A549 (cell line): Measurements from ENCODE around the gene CACNA1C. TPM values are rescaled to one million over a fixed set of nuclear protein-coding genes. Genes with fewer than 3 reads are reported as not detected.

Experiments used
- ATAC-seq, 2 experiments: fragments of 200-7000 bp in 1 of 2; fragments of >200 bp in 1 of 2; cut with Nextera tagmentation in 1 of 2; cut with Tn5 transposase in 1 of 2; 3 replicates each; pipeline versions ENCODE4 v1.8.0 to v1.9.1; 2018 to 2020; ENCODE audit warnings: mild to moderate bottlenecking in 1 of 2, moderate library complexity in 1 of 2
- CTCF ChIA-PET: fragments of 300-600 bp; sonication (Branson Sonifier 250); formaldehyde crosslinking; extraction: SDS; loops from one replicate; lab custom pipeline; 2021; ENCODE audit warnings: antibody characterized with exemption, inconsistent platforms; lab: Yijun Ruan, JAX
- POLR2A ChIA-PET: fragments of 350-600 bp; formaldehyde crosslinking; extraction: SDS; loops from one replicate; lab custom pipeline; 2021; ENCODE audit warnings: antibody characterized with exemption, inconsistent platforms; lab: Yijun Ruan, JAX
- DNase-seq, 2 experiments: peaks; one replicate each; pipeline versions ENCODE4 v3.0.0 to v3.0.0-alpha.2; 2011 to 2016; ENCODE audit warnings: low read depth in 1 of 2, low spot score in 1 of 2
- FAIRE-seq: peaks from 2 replicates; lab custom pipeline; 2011; peaks lifted over from hg19 to GRCh38; lab: Jason Lieb, UNC
- H3K27ac ChIP-seq, 2 experiments: fragments of >200 bp; sonication (Bioruptor Twin); formaldehyde crosslinking; 3 replicates each; pipeline ENCODE4 v1.5.1; 2016 to 2017
- H3K4me1 ChIP-seq: fragments of >200 bp; sonication (Bioruptor Twin); formaldehyde crosslinking; 3 replicates; pipeline ENCODE4 v1.6.1; 2016
- H3K4me2 ChIP-seq: fragments of >200 bp; sonication (Bioruptor Twin); formaldehyde crosslinking; 3 replicates; pipeline ENCODE4 v1.6.1; 2016
- H3K4me3 ChIP-seq: fragments of >200 bp; sonication (Bioruptor Twin); formaldehyde crosslinking; 3 replicates; pipeline ENCODE4 v1.5.1; 2016
- H3K9me3 ChIP-seq: fragments of >200 bp; sonication (Bioruptor Twin); formaldehyde crosslinking; 3 replicates; pipeline ENCODE4 v1.6.1; 2016
- BCL3 ChIP-seq: fragments of >200 bp; sonication (Bioruptor Twin); formaldehyde crosslinking; IDR thresholded peaks from 3 replicates; pipeline ENCODE4 v1.6.1; 2016
- BHLHE40 ChIP-seq: IDR thresholded peaks from 2 replicates; pipeline ENCODE4 v1.6.1; 2012; ENCODE audit warnings: low read depth, low read length, inconsistent platforms
- CBX2 ChIP-seq: fragments of 200-600 bp; sonication (generic); IDR thresholded peaks from 2 replicates; pipeline ENCODE4 v1.6.1; 2016; ENCODE audit warnings: low read depth, mild to moderate bottlenecking, borderline replicate concordance
- CEBPB ChIP-seq, 2 experiments: fragments of >200 bp in 1 of 2; sonication (Bioruptor Twin) in 1 of 2; formaldehyde crosslinking in 1 of 2; IDR thresholded peaks; 2 replicates each; pipeline ENCODE4 v1.6.1; 2012 to 2016
- E2F6 ChIP-seq: IDR thresholded peaks from 2 replicates; pipeline ENCODE4 v1.6.1; 2012; ENCODE audit warnings: low read depth, borderline replicate concordance
- FOSB ChIP-seq: fragments of 250-450 bp; sonication (Bioruptor Pico); IDR thresholded peaks from 2 replicates; pipeline ENCODE4 v1.5.0; 2020; ENCODE audit warnings: mild to moderate bottlenecking, moderate library complexity
- GATA3 ChIP-seq: IDR thresholded peaks from 2 replicates; pipeline ENCODE4 v1.6.1; 2012; ENCODE audit warnings: borderline replicate concordance
- HOXB13 ChIP-seq: fragments of 250-450 bp; sonication (Bioruptor Pico); IDR thresholded peaks from 2 replicates; pipeline ENCODE4 v1.5.0; 2020; ENCODE audit warnings: low read depth, mild to moderate bottlenecking, moderate library complexity
- HOXB5 ChIP-seq: fragments of 250-450 bp; sonication (Bioruptor Pico); IDR thresholded peaks from 2 replicates; pipeline ENCODE4 v1.5.0; 2020; ENCODE audit warnings: mild to moderate bottlenecking, moderate library complexity
- MAFK ChIP-seq: fragments of 450-650 bp; IDR thresholded peaks from 2 replicates; pipeline ENCODE4 v1.6.1; 2014; ENCODE audit not compliant: partially characterized antibody
- NFE2L2 ChIP-seq: fragments of 150-350 bp; conservative IDR thresholded peaks from 2 replicates; pipeline ENCODE4 v1.6.1; 2014; ENCODE audit warnings: low read length
- NR3C1 ChIP-seq: fragments of >200 bp; sonication (Bioruptor Twin); formaldehyde crosslinking; IDR thresholded peaks from 3 replicates; pipeline ENCODE4 v1.6.1; 2017
- SREBF2 ChIP-seq: fragments of 450-650 bp; IDR thresholded peaks from 2 replicates; pipeline ENCODE4 v1.6.1; 2014; ENCODE audit warnings: mild to moderate bottlenecking, moderate library complexity
- TFCP2L1 ChIP-seq: fragments of 250-450 bp; sonication (Bioruptor Pico); IDR thresholded peaks from 2 replicates; pipeline ENCODE4 v1.5.0; 2021; ENCODE audit warnings: mild to moderate bottlenecking
- USF2 ChIP-seq: fragments of 450-650 bp; IDR thresholded peaks from 2 replicates; pipeline ENCODE4 v1.6.1; 2014; ENCODE audit warnings: antibody characterized with exemption
- WGBS: methylation state at CpG from one replicate; pipeline ENCODE4 v1.1.6; 2017; ENCODE audit errors: missing lambda C conversion rate; 5-methylcytosine and 5-hydroxymethylcytosine counted together
- polyA plus RNA-seq, 4 experiments: library from polyadenylated mRNA; depleted of rRNA in 3 of 4; stranded (reverse); fragments of >200 nt; fragmentation: RNase III in 1 of 4; extraction: RNeasy Plus Mini Kit Qiagen cat#74134 plus additional on column Dnase treatment in 1 of 4; gene quantifications; 2 replicates in 3 of 4; 3 replicates in 1 of 4; pipeline ENCODE4 v1.2.3, GENCODE V29; 2011 to 2017
- TF ChIP-seq, protein P1 (sequence below): fragments of >200 bp; sonication (Bioruptor Twin); formaldehyde crosslinking; IDR thresholded peaks from 3 replicates; pipeline ENCODE4 v1.5.1; 2016
- TF ChIP-seq, protein P2 (sequence below): fragments of 150-350 bp; IDR thresholded peaks from 2 replicates; pipeline ENCODE4 v1.6.1; 2014; ENCODE audit warnings: low read depth, mild to moderate bottlenecking, low read length
- TF ChIP-seq, protein P3 (sequence below): fragments of 200-600 bp; sonication (generic); IDR thresholded peaks from 2 replicates; pipeline ENCODE4 v1.6.1; 2016; ENCODE audit warnings: antibody characterized with exemption, mild to moderate bottlenecking, moderate library complexity

Gene CACNA1C
- polyA plus RNA-seq, 2 of the 4 experiments (the other 2 are of a cell fraction), result not detected

DNA sequence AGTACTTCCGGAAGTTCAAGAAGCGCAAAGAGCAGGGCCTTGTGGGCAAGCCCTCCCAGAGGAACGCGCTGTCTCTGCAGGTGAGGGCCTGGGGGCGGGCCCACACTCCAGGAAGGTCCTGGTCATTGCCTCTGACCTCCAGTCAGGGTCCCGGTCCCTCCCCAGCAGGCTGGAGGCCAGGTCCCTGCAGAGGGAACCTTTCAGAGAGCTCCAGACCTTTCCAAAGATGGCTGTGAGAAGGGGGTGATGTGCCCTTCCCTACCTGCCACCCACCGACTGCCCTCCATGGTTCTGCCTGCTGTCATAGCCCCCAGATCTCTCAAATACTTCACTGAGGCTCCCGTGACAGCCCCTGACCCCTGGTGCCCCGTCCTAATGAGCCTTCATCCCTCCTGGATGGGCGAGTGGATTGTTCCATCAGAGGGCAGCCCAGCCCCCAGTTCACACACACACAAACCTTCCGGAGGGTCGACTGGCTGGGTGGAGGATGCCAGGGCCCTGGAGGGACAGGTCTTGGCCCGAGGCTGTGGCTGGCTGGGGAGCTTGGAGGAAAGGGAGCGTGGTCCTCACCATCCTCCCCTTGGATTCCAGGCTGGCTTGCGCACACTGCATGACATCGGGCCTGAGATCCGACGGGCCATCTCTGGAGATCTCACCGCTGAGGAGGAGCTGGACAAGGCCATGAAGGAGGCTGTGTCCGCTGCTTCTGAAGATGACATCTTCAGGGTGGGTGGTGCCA is 624.5 kb downstream of the CACNA1C start (continued):
- TF ChIP-seq, protein P1, sequence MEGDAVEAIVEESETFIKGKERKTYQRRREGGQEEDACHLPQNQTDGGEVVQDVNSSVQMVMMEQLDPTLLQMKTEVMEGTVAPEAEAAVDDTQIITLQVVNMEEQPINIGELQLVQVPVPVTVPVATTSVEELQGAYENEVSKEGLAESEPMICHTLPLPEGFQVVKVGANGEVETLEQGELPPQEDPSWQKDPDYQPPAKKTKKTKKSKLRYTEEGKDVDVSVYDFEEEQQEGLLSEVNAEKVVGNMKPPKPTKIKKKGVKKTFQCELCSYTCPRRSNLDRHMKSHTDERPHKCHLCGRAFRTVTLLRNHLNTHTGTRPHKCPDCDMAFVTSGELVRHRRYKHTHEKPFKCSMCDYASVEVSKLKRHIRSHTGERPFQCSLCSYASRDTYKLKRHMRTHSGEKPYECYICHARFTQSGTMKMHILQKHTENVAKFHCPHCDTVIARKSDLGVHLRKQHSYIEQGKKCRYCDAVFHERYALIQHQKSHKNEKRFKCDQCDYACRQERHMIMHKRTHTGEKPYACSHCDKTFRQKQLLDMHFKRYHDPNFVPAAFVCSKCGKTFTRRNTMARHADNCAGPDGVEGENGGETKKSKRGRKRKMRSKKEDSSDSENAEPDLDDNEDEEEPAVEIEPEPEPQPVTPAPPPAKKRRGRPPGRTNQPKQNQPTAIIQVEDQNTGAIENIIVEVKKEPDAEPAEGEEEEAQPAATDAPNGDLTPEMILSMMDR, result no peak
- TF ChIP-seq USF2 (no peak), HOXB5 (no peak), HOXB13 (no peak), CEBPB (IDR thresholded peaks at IDR 0.05) (no peak)
- TF ChIP-seq, protein P2, sequence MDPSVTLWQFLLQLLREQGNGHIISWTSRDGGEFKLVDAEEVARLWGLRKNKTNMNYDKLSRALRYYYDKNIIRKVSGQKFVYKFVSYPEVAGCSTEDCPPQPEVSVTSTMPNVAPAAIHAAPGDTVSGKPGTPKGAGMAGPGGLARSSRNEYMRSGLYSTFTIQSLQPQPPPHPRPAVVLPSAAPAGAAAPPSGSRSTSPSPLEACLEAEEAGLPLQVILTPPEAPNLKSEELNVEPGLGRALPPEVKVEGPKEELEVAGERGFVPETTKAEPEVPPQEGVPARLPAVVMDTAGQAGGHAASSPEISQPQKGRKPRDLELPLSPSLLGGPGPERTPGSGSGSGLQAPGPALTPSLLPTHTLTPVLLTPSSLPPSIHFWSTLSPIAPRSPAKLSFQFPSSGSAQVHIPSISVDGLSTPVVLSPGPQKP, result no peak

GRCh38 chr12:2678426-2678825 is 625.6 kb downstream of the CACNA1C start:
- ChIA-PET POLR2A (no interaction called here), CTCF (interaction anchor here (0.7 to 2.7 kb wide), 5 partner anchors 12 to 106 kb away, joined by 3 to 10 read pairs (median 6); no protein-coding TSS in a partner anchor)

GRCh38 chr12:2679068-2679815 is 626.5 kb downstream of the CACNA1C start:
- Histone ChIP-seq H3K4me1 (no peaks in the 10 kb centered on the region), H3K4me2 (no peak overlapping the region), H3K9me3 (no peaks in the 10 kb centered on the region), H3K4me3 (no peak overlapping the region), H3K27ac (no peak overlapping the region)
- ChIA-PET POLR2A (no interaction called here), CTCF (interaction anchor here (0.8 to 2.7 kb wide), 5 partner anchors 26 to 105 kb away, joined by 3 to 10 read pairs (median 6); no protein-coding TSS in a partner anchor)
- ATAC-seq (no peak), DNase-seq (no peak), FAIRE-seq (no peak)
- 50% methylated on average over 26 of the region's 33 CpGs for WGBS
- no peak for TF ChIP-seq BCL3

More at GRCh38 chr12:2678426-2678825, 625.6 kb downstream of the CACNA1C start:
- Histone ChIP-seq H3K4me3 (no peak overlapping the region), H3K4me2 (no peak overlapping the region), H3K4me1 (no peaks in the 10 kb centered on the region), H3K9me3 (no peaks in the 10 kb centered on the region), H3K27ac (no peak overlapping the region)
- TF ChIP-seq NR3C1 (no peak), GATA3 (no peak), MAFK (no peak)
- WGBS, result 32% methylated on average over 11 of the region's 11 CpGs
- ATAC-seq, result no peak
- no peak for FAIRE-seq
- no peak for DNase-seq

DNA sequence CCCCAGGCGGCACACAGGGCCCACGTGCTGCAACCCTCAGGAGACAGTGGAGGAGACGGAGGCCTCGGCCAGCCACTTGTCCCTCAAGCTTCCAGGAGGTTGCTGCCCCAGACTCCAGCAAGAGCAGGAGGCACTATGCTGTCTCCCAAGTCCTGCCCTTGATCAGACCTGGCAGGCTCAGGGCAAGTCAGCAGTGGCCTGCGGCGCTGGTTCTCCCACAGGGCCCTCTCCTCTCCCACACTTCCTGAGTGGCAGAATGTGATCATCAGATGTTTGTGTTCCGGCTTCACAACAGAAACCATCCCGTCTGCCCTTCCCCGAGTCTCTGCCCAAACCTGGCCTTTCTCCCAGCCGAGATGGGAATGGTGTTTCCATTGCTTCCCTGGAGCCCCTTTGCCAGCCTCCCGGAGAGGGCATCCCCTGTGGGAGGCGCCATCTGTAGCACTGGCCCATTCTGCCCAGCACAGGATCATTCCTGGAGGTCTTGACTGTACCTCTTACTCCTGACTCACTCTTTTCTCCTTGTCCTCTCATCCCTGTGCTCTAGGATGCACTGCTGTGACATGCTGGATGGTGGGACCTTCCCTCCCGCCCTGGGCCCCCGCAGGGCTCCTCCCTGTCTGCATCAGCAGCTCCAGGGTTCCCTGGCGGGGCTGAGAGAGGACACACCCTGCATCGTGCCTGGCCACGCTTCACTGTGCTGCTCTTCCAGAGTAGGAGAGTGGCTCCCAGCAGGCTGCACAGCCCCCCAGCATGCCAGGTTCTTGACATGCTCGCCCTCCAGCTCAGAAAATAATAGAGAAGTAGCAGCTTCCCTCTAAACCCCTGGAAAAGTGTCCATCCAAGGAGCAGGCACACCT is 627.3 kb downstream of the CACNA1C start:
- ChIA-PET CTCF (interaction anchor here (0.8 to 2.7 kb wide), 5 partner anchors 11 to 104 kb away, joined by 3 to 8 read pairs (median 4); no protein-coding TSS in a partner anchor), POLR2A (no interaction called here)
- no peaks in the 10 kb centered on the region for H3K9me3 ChIP-seq
- no peaks in the 10 kb centered on the region for H3K4me1 ChIP-seq
- H3K4me3 ChIP-seq, result no peak overlapping the region
- no peak overlapping the region for H3K4me2 ChIP-seq
- DNase-seq, result no peak
- FAIRE-seq, result no peak
- WGBS, result 27% methylated on average over 14 of the region's 18 CpGs
- peak in 1 of 2 experiments; percentile 9; a peak in 1 of 6 replicates for ATAC-seq
- no peak overlapping the region for H3K27ac ChIP-seq
- TF ChIP-seq NFE2L2, result no peak
- TF ChIP-seq, protein P3, sequence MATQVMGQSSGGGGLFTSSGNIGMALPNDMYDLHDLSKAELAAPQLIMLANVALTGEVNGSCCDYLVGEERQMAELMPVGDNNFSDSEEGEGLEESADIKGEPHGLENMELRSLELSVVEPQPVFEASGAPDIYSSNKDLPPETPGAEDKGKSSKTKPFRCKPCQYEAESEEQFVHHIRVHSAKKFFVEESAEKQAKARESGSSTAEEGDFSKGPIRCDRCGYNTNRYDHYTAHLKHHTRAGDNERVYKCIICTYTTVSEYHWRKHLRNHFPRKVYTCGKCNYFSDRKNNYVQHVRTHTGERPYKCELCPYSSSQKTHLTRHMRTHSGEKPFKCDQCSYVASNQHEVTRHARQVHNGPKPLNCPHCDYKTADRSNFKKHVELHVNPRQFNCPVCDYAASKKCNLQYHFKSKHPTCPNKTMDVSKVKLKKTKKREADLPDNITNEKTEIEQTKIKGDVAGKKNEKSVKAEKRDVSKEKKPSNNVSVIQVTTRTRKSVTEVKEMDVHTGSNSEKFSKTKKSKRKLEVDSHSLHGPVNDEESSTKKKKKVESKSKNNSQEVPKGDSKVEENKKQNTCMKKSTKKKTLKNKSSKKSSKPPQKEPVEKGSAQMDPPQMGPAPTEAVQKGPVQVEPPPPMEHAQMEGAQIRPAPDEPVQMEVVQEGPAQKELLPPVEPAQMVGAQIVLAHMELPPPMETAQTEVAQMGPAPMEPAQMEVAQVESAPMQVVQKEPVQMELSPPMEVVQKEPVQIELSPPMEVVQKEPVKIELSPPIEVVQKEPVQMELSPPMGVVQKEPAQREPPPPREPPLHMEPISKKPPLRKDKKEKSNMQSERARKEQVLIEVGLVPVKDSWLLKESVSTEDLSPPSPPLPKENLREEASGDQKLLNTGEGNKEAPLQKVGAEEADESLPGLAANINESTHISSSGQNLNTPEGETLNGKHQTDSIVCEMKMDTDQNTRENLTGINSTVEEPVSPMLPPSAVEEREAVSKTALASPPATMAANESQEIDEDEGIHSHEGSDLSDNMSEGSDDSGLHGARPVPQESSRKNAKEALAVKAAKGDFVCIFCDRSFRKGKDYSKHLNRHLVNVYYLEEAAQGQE, result no peak
- no peak for TF ChIP-seq TFCP2L1
- TF ChIP-seq CBX2, result no peak
- no peak for TF ChIP-seq SREBF2
- TF ChIP-seq E2F6, result no peak
- TF ChIP-seq FOSB (CRISPR knock-in tag), result no peak
- no peak for TF ChIP-seq BHLHE40
